Renal pelvis (tissue), 4 donors: ENCODE data around the gene MSANTD1. TPM values are rescaled to one million over a fixed set of nuclear protein-coding genes. Genes with fewer than 3 reads are reported as not detected.

Experiments used
- DNase-seq: peaks from one replicate; pipeline ENCODE4 v3.0.0-alpha.2; 2013
- polyA plus RNA-seq, 3 donors: library from polyadenylated mRNA; unstranded; fragments of 120-200 nt; gene quantifications; one replicate each; pipeline ENCODE4 v1.2.1, GENCODE V29; 2013; ENCODE audit not compliant: insufficient read length in 3 of 3

The MSANTD1 gene
- polyA plus RNA-seq, 3 donors: 0.57 to 1.1 (median 0.84) TPM

GRCh38 chr4:3261411-3262207, 12.7 kb downstream of the MSANTD1 start:
- DNase-seq: no peak

GRCh38 chr4:3262208-3263052, 13.5 kb downstream of the MSANTD1 start:
- no peak for DNase-seq

GRCh38 chr4:3263053-3263875, 14.3 kb downstream of the MSANTD1 start:
- DNase-seq: no peak

- no peak for DNase-seq
Measured at GRCh38 chr4:3263876-3264193, 14.9 kb downstream of the MSANTD1 start.

GRCh38 chr4:3266076-3266475, 17.1 kb downstream of the MSANTD1 start:
- DNase-seq: no peak

- DNase-seq: no peak
Measured at GRCh38 chr4:3267576-3268394, 18.8 kb downstream of the MSANTD1 start.

- DNase-seq: no peak
Measured at GRCh38 chr4:3268395-3269104, 19.6 kb downstream of the MSANTD1 start.

- DNase-seq: no peak
Measured at GRCh38 chr4:3269105-3269927, 20.4 kb downstream of the MSANTD1 start.

GRCh38 chr4:3269991-3270611, 21.1 kb downstream of the MSANTD1 start:
- no peak for DNase-seq

- no peak for DNase-seq
Measured at GRCh38 chr4:3271131-3271530, 22.2 kb downstream of the MSANTD1 start.

- DNase-seq: no peak
Measured at GRCh38 chr4:3276986-3277385, 28.0 kb downstream of the MSANTD1 start.

- DNase-seq: no peak
Measured at GRCh38 chr4:3280466-3280865, 31.5 kb downstream of the MSANTD1 start.

- no peak for DNase-seq
Measured at GRCh38 chr4:3283483-3283882, 34.5 kb downstream of the MSANTD1 start.

- no peak for DNase-seq
Measured at GRCh38 chr4:3283916-3284315, 35.0 kb downstream of the MSANTD1 start.

- DNase-seq: no peak
Measured at GRCh38 chr4:3284734-3285557, 36.0 kb downstream of the MSANTD1 start.

- DNase-seq: no peak
Measured at GRCh38 chr4:3285558-3286334, 36.8 kb downstream of the MSANTD1 start.

- DNase-seq: no peak
Measured at GRCh38 chr4:3286335-3287175, 37.6 kb downstream of the MSANTD1 start.
